Prostate gland (tissue), 2 donors: ENCODE measurements around the gene SLC44A3. TPM values are rescaled to one million over a fixed set of nuclear protein-coding genes. Genes with fewer than 3 reads are reported as not detected.
A peak's percentile ranks its signal among the peaks of the same experiment; 100 is the strongest.

Source experiments
- DNase-seq: peaks from one replicate; pipeline ENCODE4 v3.0.0-alpha.2; 2019; ENCODE audit warnings: low spot score
- H3K27ac ChIP-seq, 2 donors: fragments of 200-600 bp; sonication (generic); 2 replicates each; pipeline ENCODE4 v1.5.1; 2017 to 2019
- H3K27me3 ChIP-seq: fragments of 200-600 bp; sonication (generic); replicated peaks from 2 replicates; pipeline ENCODE4 v1.5.1; 2019; ENCODE audit not compliant: insufficient read depth
- H3K36me3 ChIP-seq, 2 donors: fragments of 200-600 bp; sonication (generic); 1 replicate in 1 of 2; 2 replicates in 1 of 2; pipeline versions ENCODE4 v1.5.1 to v1.8.1; 2017 to 2019
- H3K4me1 ChIP-seq: fragments of 200-600 bp; sonication (generic); replicated peaks from 2 replicates; pipeline ENCODE4 v1.5.1; 2019
- H3K4me3 ChIP-seq, 2 donors: fragments of 200-600 bp; sonication (generic); 2 replicates each; pipeline ENCODE4 v1.5.1; 2017 to 2019
- H3K9me3 ChIP-seq: fragments of 200-600 bp; sonication (generic); 2 replicates; pipeline ENCODE4 v1.5.1; 2017
- POLR2A ChIP-seq: fragments of 450-650 bp; IDR thresholded peaks from one replicate; pipeline ENCODE4 v1.6.1; 2016; ENCODE audit warnings: antibody characterized with exemption, mild to moderate bottlenecking
- POLR2AphosphoS5 ChIP-seq: sonication (generic); formaldehyde crosslinking; IDR thresholded peaks from one replicate; pipeline ENCODE4 v1.6.1; 2017; ENCODE audit warnings: antibody characterized with exemption
- WGBS: methylation state at CpG from one replicate; pipeline ENCODE4 v1.1.5; 2018; 5-methylcytosine and 5-hydroxymethylcytosine counted together
- intact Hi-C: fragments of 100-400 bp; cut with DNase I; formaldehyde crosslinking; loops from one replicate; pipeline ENCODE4 v1.14.2; 2022
- total RNA-seq, 2 donors: library from RNA; depleted of rRNA; stranded (reverse); fragments of >200 nt; gene quantifications; one replicate each; pipeline ENCODE4 v1.1.0, GENCODE V29; 2016
- TF ChIP-seq, protein P1 (sequence below), 4 experiments: fragments of 200-600 bp in 2 of 4; fragments of 450-650 bp in 2 of 4; sonication (generic) in 2 of 4; IDR thresholded peaks; 1 replicate in 3 of 4; 2 replicates in 1 of 4; pipeline ENCODE4 v1.5.1; 2016 to 2019; ENCODE audit warnings: antibody characterized with exemption in 4 of 4, mild to moderate bottlenecking in 2 of 4, moderate library complexity in 2 of 4

The SLC44A3 gene
- total RNA-seq, 2 donors from 2014 or later = 15.4 to 16.2 TPM

DNA sequence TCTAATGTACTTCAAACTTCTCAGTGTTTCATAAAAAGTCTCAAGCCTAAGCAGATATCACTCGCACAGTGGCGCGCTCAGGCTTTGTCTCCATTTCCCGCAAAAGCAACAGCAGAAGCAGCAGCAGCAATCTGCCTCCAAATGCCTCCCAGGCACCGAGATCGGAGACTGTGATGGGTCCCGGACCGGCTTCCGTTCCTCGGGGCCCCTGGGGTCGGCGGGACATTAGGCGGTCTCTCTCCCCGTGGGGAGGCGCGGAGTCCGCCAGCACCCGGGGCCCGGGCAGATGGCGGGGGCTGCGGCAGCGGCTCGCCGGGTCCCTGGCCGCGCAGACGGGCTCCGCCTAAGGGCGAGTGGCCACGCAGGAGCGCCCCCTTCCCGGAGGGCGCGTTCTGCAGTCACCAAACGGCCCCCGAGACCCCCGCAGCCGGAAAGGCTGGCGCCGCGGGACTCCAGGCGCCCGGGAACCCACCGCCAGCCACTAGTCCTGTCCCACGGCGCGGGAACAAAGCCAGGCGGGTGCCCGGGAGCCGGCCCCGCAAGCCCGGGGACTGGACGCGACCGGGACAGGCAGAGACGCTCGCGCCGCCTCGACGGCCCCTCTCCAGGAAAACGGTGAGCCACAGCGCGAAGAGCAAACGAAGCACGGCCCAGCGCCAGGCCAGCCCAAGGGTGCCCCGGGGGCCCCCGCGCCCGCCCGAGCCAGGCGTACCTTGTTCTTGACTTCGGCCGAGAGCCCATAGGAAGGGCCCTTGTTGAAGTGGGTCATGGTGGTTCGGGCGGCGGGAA lies 106.2 kb downstream of the SLC44A3 start:
- Histone ChIP-seq H3K27me3 (no peaks in the 10 kb centered on the region), H3K4me3 (peak overlapping the region; percentile 66 to 85), H3K27ac (peak overlapping the region; percentile 97 to 98), H3K36me3 (no peaks in the 10 kb centered on the region), H3K9me3 (no peaks in the 10 kb centered on the region), H3K4me1 (peaks cover 17% of the 10 kb centered on the region)
- under 1% methylated on average over 53 of the region's 78 CpGs for WGBS
- no peak for TF ChIP-seq POLR2AphosphoS5
- TF ChIP-seq, protein P1, sequence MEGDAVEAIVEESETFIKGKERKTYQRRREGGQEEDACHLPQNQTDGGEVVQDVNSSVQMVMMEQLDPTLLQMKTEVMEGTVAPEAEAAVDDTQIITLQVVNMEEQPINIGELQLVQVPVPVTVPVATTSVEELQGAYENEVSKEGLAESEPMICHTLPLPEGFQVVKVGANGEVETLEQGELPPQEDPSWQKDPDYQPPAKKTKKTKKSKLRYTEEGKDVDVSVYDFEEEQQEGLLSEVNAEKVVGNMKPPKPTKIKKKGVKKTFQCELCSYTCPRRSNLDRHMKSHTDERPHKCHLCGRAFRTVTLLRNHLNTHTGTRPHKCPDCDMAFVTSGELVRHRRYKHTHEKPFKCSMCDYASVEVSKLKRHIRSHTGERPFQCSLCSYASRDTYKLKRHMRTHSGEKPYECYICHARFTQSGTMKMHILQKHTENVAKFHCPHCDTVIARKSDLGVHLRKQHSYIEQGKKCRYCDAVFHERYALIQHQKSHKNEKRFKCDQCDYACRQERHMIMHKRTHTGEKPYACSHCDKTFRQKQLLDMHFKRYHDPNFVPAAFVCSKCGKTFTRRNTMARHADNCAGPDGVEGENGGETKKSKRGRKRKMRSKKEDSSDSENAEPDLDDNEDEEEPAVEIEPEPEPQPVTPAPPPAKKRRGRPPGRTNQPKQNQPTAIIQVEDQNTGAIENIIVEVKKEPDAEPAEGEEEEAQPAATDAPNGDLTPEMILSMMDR (IDR thresholded peaks at IDR 0.05) = peak in 3 of 4 experiments; percentile 34 to 59 (median 48)
- DNase-seq = peak; percentile 52
- intact Hi-C loops = loop anchor here (5.0 kb wide), 2 partner anchors 46 to 96 kb away; no protein-coding TSS in a partner anchor

DNA sequence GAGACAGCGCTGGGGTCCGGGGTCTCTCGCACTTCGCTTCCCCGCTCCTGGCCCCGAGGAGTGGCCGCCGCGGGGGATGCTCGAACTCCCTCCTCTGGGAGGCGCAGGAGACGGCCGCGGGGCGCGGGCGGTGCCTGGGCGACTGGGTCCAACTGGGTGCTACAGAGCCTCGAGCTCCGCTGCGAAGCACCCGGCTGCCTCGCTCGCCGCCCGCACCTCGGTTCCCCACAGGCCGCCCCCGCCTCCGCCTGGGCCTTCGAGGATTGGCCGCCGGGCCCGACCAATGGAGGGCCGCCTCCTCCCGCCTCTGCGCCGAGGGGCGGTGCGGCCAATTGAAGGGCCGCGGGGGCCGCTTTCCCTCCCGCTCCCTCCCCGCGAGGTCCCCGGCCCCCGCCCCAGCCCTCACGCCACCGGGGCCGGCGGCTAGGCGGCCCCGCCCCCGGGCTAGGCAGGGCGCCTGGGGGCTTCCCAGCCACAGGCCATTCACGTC lies 106.8 kb downstream of the SLC44A3 start, which contains the start of gene CNN3:
TSS of gene CNN3 (minus strand) at position 196 of the 490 bp plus-strand sequence. CDS start 216 bp downstream, outside the sequence.
- Histone ChIP-seq H3K9me3 (no peaks in the 10 kb centered on the region), H3K27ac (peak within 1 kb of the TSS; percentile 97 to 98), H3K4me1 (peaks cover 17% of the 10 kb centered on the region), H3K27me3 (no peaks in the 10 kb centered on the region), H3K4me3 (peak within 1 kb of the TSS; percentile 66 to 85), H3K36me3 (no peaks in the 10 kb centered on the region)
- TF ChIP-seq POLR2A = peak; percentile 100
- TF ChIP-seq, protein P1 (IDR thresholded peaks at IDR 0.05) = peak in 2 of 4 experiments; percentile 35 to 43
- peak; percentile 94 for TF ChIP-seq POLR2AphosphoS5
- 1% methylated on average over 51 of the region's 57 CpGs for WGBS
- peak; percentile 94 for DNase-seq
- intact Hi-C loops = loop anchor here (5.0 kb wide), 2 partner anchors 45 to 95 kb away; no protein-coding TSS in a partner anchor

DNA sequence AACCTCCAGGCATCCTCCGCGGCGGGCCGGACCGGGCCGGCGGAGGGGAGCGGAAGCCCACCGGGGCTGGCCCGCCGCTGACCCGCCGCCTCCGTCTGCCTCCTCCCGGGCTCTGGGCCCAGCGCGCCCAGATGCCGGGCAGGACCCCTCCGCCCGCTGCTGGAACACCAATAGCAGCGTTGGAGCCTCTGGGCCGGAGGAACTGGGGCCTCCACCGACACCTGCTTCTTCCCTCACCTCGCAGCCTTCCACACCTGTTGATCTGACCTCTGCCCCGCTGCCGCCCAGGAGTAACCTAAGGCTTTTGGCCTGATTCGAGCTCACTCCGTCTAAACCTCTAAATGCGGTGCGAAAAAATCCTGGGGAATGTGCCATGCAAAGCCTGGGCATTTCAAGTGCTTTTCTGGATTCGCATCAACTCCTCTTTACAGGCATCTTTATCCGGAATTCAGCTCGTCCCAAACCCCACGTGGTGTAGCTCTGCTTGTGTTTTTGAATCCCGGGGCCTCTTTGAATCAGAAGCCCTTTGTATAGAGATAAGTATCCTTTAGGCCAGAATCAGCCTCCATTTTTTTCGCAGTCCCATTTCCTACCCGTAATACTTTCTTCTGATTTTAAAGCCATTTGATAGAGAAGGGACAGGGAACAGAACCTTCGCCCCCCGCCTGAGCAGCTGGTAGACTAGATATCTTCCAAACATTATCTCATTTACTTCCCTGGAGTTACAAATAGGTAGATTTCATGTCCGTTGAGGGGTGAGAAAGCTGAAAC lies 107.4 kb downstream of the SLC44A3 start:
- no peak for TF ChIP-seq POLR2A
- TF ChIP-seq, protein P1 (IDR thresholded peaks at IDR 0.05) = no peak
- TF ChIP-seq POLR2AphosphoS5 = no peak
- H3K36me3 ChIP-seq = no peaks in the 10 kb centered on the region
- WGBS = 14% methylated on average over 26 of the region's 40 CpGs
- peak overlapping the region; percentile 66 to 85 for H3K4me3 ChIP-seq
- H3K9me3 ChIP-seq = no peaks in the 10 kb centered on the region
- no peaks in the 10 kb centered on the region for H3K27me3 ChIP-seq
- intact Hi-C loops = loop anchor here (5.0 kb wide), 2 partner anchors 45 to 95 kb away; no protein-coding TSS in a partner anchor
- peaks cover 15% of the 10 kb centered on the region for H3K4me1 ChIP-seq
- peak overlapping the region; percentile 97 to 98 for H3K27ac ChIP-seq
- DNase-seq = peak; percentile 25

DNA sequence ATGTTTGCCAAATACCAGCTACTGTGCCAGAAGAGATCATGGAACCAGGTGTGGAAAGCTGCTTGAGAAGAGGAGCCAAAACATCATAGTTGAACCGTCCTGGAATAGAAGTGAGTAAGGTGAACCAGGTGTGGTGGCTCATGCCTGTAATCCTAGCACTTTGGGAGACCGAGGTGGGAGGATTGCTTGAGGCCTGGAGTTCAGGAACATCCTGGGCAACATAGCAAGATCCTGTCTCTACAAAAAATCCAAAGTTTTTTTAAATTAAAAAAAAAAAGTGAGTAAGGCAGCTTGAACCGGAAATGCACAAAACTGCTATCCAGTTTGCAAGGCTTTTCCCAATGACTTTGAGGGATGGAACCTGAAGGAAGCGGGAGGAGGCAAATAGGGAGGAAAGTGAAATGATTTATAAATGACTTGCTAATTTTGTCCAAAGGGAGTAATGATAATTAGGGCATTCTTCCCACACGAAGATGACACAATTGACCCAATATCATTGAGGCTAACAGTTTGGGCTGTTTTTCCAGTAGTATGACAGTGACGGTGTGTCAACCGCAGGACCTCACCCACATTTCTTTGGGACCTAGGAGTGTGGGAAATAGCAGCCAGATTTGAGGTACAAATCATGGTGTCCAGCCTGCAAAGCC lies 108.3 kb downstream of the SLC44A3 start:
- no peak for DNase-seq
- H3K4me3 ChIP-seq = no peak overlapping the region
- WGBS = 75% methylated on average over 7 of the region's 7 CpGs
- H3K4me1 ChIP-seq = peaks cover 8% of the 10 kb centered on the region
- no peaks in the 10 kb centered on the region for H3K9me3 ChIP-seq
- H3K27me3 ChIP-seq = no peaks in the 10 kb centered on the region
- no peak for TF ChIP-seq POLR2AphosphoS5
- TF ChIP-seq, protein P1 (IDR thresholded peaks at IDR 0.05) = no peak
- no peak for TF ChIP-seq POLR2A
- H3K27ac ChIP-seq = peak overlapping the region; percentile 97 to 98
- intact Hi-C loops = loop anchor here (5.0 kb wide), 2 partner anchors 44 to 94 kb away; no protein-coding TSS in a partner anchor
- no peaks in the 10 kb centered on the region for H3K36me3 ChIP-seq
